WI38 (cell line): ENCODE measurements around the gene SMC1A.
A peak's percentile ranks its signal among the peaks of the same experiment; 100 is the strongest.

ENCODE experiments used
- H3K4me3 ChIP-seq: 2 replicates; pipeline ENCODE4 v1.5.1; 2011; ENCODE audit warnings: low read depth, mild to moderate bottlenecking, control low read depth, low read length
- CTCF ChIP-seq: IDR thresholded peaks from 2 replicates; pipeline ENCODE4 v1.5.1; 2012; ENCODE audit warnings: low read depth, mild to moderate bottlenecking, control low read depth, low read length

SMC1A gene

GRCh38 chrX:53445977-53446376 lies 23.5 kb upstream of the SMC1A start:
- no peak overlapping the region for H3K4me3 ChIP-seq

GRCh38 chrX:53442322-53442631 lies 19.8 kb upstream of the SMC1A start:
- TF ChIP-seq CTCF, result no peak
- H3K4me3 ChIP-seq, result peak overlapping the region; percentile 51

More at GRCh38 chrX:53445977-53446376, 23.5 kb upstream of the SMC1A start:
- TF ChIP-seq CTCF, result peak; percentile 80

GRCh38 chrX:53441531-53442321 lies 19.3 kb upstream of the SMC1A start:
- H3K4me3 ChIP-seq, result peak overlapping the region; percentile 51
- no peak for TF ChIP-seq CTCF

- TF ChIP-seq CTCF, result no peak
- H3K4me3 ChIP-seq, result peak overlapping the region; percentile 51
Observed at GRCh38 chrX:53440621-53441517, 18.4 kb upstream of the SMC1A start.

GRCh38 chrX:53440101-53440500 lies 17.6 kb upstream of the SMC1A start:
- peak overlapping the region; percentile 46 for H3K4me3 ChIP-seq
- TF ChIP-seq CTCF, result no peak

GRCh38 chrX:53438832-53439230 lies 16.4 kb upstream of the SMC1A start:
- TF ChIP-seq CTCF, result no peak
- no peak overlapping the region for H3K4me3 ChIP-seq
